Measurements from ENCODE around the gene PLA2G3.

Gene PLA2G3, protein sequence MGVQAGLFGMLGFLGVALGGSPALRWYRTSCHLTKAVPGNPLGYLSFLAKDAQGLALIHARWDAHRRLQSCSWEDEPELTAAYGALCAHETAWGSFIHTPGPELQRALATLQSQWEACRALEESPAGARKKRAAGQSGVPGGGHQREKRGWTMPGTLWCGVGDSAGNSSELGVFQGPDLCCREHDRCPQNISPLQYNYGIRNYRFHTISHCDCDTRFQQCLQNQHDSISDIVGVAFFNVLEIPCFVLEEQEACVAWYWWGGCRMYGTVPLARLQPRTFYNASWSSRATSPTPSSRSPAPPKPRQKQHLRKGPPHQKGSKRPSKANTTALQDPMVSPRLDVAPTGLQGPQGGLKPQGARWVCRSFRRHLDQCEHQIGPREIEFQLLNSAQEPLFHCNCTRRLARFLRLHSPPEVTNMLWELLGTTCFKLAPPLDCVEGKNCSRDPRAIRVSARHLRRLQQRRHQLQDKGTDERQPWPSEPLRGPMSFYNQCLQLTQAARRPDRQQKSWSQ

DNA sequence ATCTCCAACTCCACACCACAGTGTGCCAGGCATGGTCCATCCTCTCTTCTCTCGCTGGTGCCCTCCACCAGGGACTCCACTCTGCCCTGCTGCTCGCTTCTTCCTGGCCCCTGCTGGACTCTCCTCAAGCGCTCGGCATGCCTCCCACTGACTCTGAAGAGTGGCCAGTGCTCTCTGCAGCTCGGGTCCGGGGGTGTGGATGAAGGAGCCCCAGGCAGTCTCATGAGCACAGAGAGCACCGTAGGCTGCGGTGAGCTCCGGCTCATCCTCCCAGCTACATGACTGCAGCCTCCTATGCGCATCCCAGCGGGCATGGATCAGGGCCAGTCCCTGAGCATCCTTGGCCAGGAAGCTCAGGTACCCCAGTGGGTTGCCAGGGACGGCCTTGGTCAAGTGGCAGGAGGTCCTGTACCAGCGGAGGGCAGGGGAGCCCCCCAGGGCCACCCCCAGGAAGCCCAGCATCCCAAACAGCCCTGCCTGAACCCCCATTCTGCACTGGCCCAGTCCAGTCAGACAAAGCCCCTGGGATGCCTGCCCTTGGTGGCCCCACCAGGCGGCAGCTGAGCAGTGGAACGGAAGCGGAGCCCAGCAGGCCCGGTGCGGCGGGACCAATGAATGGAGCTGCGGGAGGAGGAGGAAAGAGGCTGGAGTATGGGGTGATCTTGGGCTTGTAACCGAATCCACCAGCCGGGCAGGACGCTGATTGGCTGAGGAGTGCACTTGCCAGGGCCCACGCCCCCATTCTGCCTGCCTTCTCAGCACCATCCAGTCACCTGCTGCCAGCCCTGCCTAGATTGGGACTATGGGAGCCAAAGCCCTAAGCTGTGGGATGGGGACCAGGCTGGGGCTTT lies at the start of gene PLA2G3:
Gene PLA2G3 (minus strand): TSS at position 643 of the 851 bp plus-strand sequence. CDS start 154 bp downstream, at position 489.
- no peak within 1 kb of the TSS for H3K4me3 ChIP-seq (ENCODE audit: low read depth, low read length)
- TF ChIP-seq, protein P1, sequence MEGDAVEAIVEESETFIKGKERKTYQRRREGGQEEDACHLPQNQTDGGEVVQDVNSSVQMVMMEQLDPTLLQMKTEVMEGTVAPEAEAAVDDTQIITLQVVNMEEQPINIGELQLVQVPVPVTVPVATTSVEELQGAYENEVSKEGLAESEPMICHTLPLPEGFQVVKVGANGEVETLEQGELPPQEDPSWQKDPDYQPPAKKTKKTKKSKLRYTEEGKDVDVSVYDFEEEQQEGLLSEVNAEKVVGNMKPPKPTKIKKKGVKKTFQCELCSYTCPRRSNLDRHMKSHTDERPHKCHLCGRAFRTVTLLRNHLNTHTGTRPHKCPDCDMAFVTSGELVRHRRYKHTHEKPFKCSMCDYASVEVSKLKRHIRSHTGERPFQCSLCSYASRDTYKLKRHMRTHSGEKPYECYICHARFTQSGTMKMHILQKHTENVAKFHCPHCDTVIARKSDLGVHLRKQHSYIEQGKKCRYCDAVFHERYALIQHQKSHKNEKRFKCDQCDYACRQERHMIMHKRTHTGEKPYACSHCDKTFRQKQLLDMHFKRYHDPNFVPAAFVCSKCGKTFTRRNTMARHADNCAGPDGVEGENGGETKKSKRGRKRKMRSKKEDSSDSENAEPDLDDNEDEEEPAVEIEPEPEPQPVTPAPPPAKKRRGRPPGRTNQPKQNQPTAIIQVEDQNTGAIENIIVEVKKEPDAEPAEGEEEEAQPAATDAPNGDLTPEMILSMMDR (IDR thresholded peaks at IDR 0.05; ENCODE audit: insufficient read depth, low read depth, low read length, missing control alignments), result no peak
- no peak for DNase-seq (ENCODE audit: low read depth)

DNA sequence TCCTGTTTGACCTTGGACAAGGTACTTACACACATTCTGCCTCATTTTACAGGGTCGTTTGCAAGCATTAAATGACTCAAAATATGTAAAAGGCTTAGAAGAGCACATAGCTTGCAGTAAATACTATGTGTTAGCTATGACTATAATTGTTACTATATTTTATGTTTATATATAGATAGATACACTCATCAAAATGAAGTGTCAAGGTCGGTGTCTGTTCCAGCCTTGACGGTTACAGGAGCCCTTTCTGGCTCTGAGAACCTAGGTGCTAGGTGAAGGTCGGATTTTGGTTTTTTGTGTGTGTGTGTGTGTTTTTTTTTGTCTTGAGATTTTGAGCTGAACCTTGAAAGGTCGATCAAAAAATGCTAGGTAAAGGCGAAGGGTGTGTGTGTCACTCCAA lies 47.3 kb upstream of the PLA2G3 start:
- DNase-seq (ENCODE audit: low read depth), result no peak
- TF ChIP-seq, protein P1 (IDR thresholded peaks at IDR 0.05; ENCODE audit: insufficient read depth, low read depth, low read length, missing control alignments), result no peak
- H3K4me3 ChIP-seq (ENCODE audit: low read depth, low read length), result no peak overlapping the region

DNA sequence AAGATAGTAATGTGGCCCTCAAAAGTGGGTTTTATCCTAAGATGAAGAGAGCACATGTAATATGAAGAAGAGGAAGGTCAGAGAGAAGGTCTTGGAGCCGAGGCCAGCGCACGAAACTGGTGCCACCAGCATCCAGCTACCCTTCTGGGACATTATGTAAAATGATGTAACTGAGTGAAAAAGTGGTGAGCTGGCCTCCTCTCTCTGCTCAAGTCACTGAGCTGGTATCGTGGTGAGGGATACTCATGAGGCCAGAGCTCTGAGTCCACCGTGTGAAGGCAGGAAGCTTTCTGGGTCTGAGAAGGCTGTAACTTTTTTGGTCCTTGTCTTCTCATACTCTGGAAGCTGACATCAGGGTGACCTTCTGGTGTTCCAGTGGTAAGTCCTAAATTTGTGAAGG lies 44.7 kb upstream of the PLA2G3 start:
- no peak for DNase-seq (ENCODE audit: low read depth)
- H3K4me3 ChIP-seq (ENCODE audit: low read depth, low read length), result no peak overlapping the region
- TF ChIP-seq, protein P1 (IDR thresholded peaks at IDR 0.05; ENCODE audit: insufficient read depth, low read depth, low read length, missing control alignments), result no peak

DNA sequence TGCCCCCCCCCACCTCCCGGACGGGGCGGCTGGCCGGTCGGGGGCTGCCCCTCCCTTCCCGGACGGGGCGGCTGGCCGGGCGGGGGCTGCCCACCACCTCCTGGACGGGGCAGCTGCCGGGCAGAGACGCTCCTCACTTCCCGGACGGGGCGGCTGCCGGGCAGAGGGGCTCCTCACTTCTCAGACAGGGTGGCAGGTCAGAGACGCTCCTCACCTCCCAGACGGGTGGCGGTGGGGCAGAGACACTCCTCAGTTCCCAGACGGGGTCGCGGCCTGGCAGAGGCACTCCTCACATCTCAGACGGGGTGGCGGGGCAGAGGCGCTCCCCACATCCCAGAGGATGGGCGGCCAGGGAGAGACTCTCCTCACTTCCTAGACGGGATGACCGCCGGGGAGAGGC lies 43.7 kb upstream of the PLA2G3 start:
- TF ChIP-seq, protein P1 (IDR thresholded peaks at IDR 0.05; ENCODE audit: insufficient read depth, low read depth, low read length, missing control alignments), result no peak
- no peak for DNase-seq (ENCODE audit: low read depth)
- no peak overlapping the region for H3K4me3 ChIP-seq (ENCODE audit: low read depth, low read length)

DNA sequence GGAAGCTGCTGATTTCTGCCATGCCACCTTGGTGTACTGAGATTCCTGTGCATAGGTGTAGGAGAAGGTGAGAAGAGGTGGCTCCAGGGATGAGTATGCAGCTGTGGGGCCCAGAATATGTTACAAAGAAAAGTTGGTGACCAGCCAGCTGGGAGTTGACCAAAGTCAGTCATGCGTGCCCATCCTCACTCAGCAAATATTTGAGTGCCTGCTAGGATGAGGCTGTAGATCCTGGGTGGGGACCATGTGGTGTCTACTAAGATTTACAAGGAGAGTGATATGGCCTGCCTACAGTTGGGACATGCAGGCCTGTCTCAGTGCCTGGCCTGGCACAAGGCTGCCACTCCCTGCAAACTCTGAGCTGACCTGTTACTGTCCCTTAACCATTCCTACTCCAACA lies 39.0 kb upstream of the PLA2G3 start:
- no peak overlapping the region for H3K4me3 ChIP-seq (ENCODE audit: low read depth, low read length)
- TF ChIP-seq, protein P1 (IDR thresholded peaks at IDR 0.05; ENCODE audit: insufficient read depth, low read depth, low read length, missing control alignments), result no peak
- DNase-seq (ENCODE audit: low read depth), result no peak

DNA sequence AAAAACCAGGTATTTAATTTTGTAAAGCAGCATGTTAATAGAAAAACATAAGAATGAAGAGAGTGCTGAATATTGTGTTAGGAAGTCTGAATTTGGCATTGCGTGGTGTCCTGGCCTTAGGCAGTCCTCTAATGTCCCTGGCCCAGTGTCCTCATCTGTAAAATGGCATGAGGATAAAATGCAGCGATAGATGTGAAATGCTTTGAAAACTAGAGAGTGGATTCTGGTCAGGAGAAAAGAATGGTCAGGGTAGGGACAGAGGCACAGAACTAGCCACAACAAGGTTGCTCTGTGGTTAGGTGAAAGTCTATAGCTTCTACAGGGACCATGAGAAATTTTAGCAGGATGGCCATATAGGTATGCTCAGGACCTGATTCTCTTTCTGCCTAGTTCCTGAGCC lies 38.6 kb upstream of the PLA2G3 start:
- H3K4me3 ChIP-seq (ENCODE audit: low read depth, low read length), result no peak overlapping the region
- TF ChIP-seq, protein P1 (IDR thresholded peaks at IDR 0.05; ENCODE audit: insufficient read depth, low read depth, low read length, missing control alignments), result no peak
- no peak for DNase-seq (ENCODE audit: low read depth)
